Activated B cell treated with CpG ODN at 0.5 μM for 24 hours (primary cell): ENCODE results near the gene LILRA5. TPM values are rescaled to one million over a fixed set of nuclear protein-coding genes. Genes with fewer than 3 reads are reported as not detected.

Source experiments
- ATAC-seq: fragments of 200-7000 bp; cut with Tn5 transposase; one replicate; pipeline ENCODE4 v1.10.0; 2021; ENCODE audit warnings: low read depth, mild to moderate bottlenecking, moderate library complexity
- CTCF ChIA-PET: fragments of 350-600 bp; sonication (Branson Sonifier 250); formaldehyde crosslinking; loops from one replicate; lab custom pipeline; 2021; ENCODE audit warnings: antibody characterized with exemption; lab: Charles Lee
- POLR2A ChIA-PET: fragments of 350-600 bp; sonication (Branson Sonifier 250); formaldehyde crosslinking; loops from one replicate; lab custom pipeline; 2021; ENCODE audit warnings: antibody characterized with exemption; lab: Charles Lee
- DNase-seq: peaks from one replicate; pipeline ENCODE4 v3.0.0; 2022
- H3K27ac Mint-ChIP-seq: one replicate; pipeline ENCODE4 v1.8.0; 2020; ENCODE audit warnings: mixed read lengths
- H3K27me3 Mint-ChIP-seq: one replicate; pipeline ENCODE4 v1.8.0; 2021; ENCODE audit warnings: mixed read lengths
- H3K36me3 Mint-ChIP-seq: one replicate; pipeline ENCODE4 v1.8.0; 2021; ENCODE audit warnings: low read depth, mixed read lengths
- H3K4me1 Mint-ChIP-seq: one replicate; pipeline ENCODE4 v1.8.0; 2021; ENCODE audit warnings: mixed read lengths
- H3K4me3 Mint-ChIP-seq: one replicate; pipeline ENCODE4 v1.8.0; 2020; ENCODE audit warnings: mild to moderate bottlenecking, mixed read lengths
- H3K9me3 Mint-ChIP-seq: one replicate; pipeline ENCODE4 v1.8.0; 2020; ENCODE audit warnings: mixed read lengths
- CTCF ChIP-seq: fragments of 200-600 bp; IDR thresholded peaks from one replicate; pipeline ENCODE4 v1.8.0; 2022; ENCODE audit warnings: antibody characterized with exemption, mild to moderate bottlenecking
- intact Hi-C: fragments of 100-400 bp; cut with micrococcal nuclease; formaldehyde crosslinking; loops from one replicate; pipeline ENCODE4 v1.15.1; 2024
- total RNA-seq: library from RNA; stranded (reverse); gene quantifications from 2 replicates; pipeline ENCODE4 v1.2.3, GENCODE V29; 2022

The LILRA5 gene
- total RNA-seq, 1 donor from 2014 or later: 1.3 TPM

- Mint-ChIP-seq H3K4me3 (peak overlapping the region; percentile 81), H3K36me3 (peaks cover 1% of the 10 kb centered on the region), H3K4me1 (peaks cover 89% of the 10 kb centered on the region), H3K27ac (peak overlapping the region; percentile 91), H3K27me3 (peaks cover 4% of the 10 kb centered on the region), H3K9me3 (no peaks in the 10 kb centered on the region)
- TF ChIP-seq CTCF: no peak
- intact Hi-C loops: no loop called here
- CTCF ChIA-PET: interaction anchor here (1.1 to 1.4 kb wide), 4 partner anchors 16 to 24 kb away, joined by 3 to 5 read pairs (median 4); no protein-coding TSS in a partner anchor
- DNase-seq (peak; percentile 42), ATAC-seq (peak; percentile 94)
- POLR2A ChIA-PET: interaction anchor here (0.6 to 3.8 kb wide), 16 partner anchors 8 to 187 kb away, joined by 3 to 21 read pairs (median 6); partner anchors contain the start of genes LAIR1, LENG1 and LILRA5
Measured at GRCh38 chr19:54345938-54346386, 33.0 kb upstream of the LILRA5 start.

GRCh38 chr19:54343868-54344267, 30.9 kb upstream of the LILRA5 start:
- peaks cover 2% of the 10 kb centered on the region for H3K27me3 Mint-ChIP-seq
- peaks cover 1% of the 10 kb centered on the region for H3K36me3 Mint-ChIP-seq
- ChIA-PET POLR2A (interaction anchor here (3.8 kb wide), 1 partner anchor 10 kb away, joined by 21 read pairs; no protein-coding TSS in a partner anchor), CTCF (no interaction called here)
- peak overlapping the region; percentile 15 for H3K4me3 Mint-ChIP-seq
- DNase-seq (no peak), ATAC-seq (no peak)
- intact Hi-C loops: no loop called here
- peaks cover 98% of the 10 kb centered on the region for H3K4me1 Mint-ChIP-seq
- TF ChIP-seq CTCF: no peak
- no peaks in the 10 kb centered on the region for H3K9me3 Mint-ChIP-seq
- H3K27ac Mint-ChIP-seq: peak overlapping the region; percentile 72

- ChIA-PET CTCF (interaction anchor here (0.9 kb wide), 1 partner anchor 11 kb away, joined by 4 read pairs; no protein-coding TSS in a partner anchor), POLR2A (interaction anchor here (0.6 to 4.3 kb wide), 4 partner anchors 9 to 106 kb away, joined by 3 to 21 read pairs (median 8); no protein-coding TSS in a partner anchor)
- no peak overlapping the region for H3K4me3 Mint-ChIP-seq
- peaks cover 90% of the 10 kb centered on the region for H3K4me1 Mint-ChIP-seq
- no peak for TF ChIP-seq CTCF
- no peak for DNase-seq
- no peaks in the 10 kb centered on the region for H3K9me3 Mint-ChIP-seq
- no peak for ATAC-seq
- H3K27ac Mint-ChIP-seq: peak overlapping the region; percentile 19
- intact Hi-C loops: no loop called here
- H3K27me3 Mint-ChIP-seq: no peaks in the 10 kb centered on the region
- peaks cover 5% of the 10 kb centered on the region for H3K36me3 Mint-ChIP-seq
Measured at GRCh38 chr19:54341295-54341694, 28.3 kb upstream of the LILRA5 start.

- peak; percentile 86 for ATAC-seq
- ChIA-PET POLR2A (interaction anchor here (0.5 to 4.3 kb wide), 7 partner anchors 12 to 1004 kb away, joined by 3 to 21 read pairs (median 6); partner anchors contain the start of gene MBOAT7), CTCF (interaction anchor here (0.9 to 2.5 kb wide), 4 partner anchors 11 to 74 kb away, joined by 3 to 7 read pairs (median 4); no protein-coding TSS in a partner anchor)
- no peak for TF ChIP-seq CTCF
- peaks cover 10% of the 10 kb centered on the region for H3K36me3 Mint-ChIP-seq
- no peaks in the 10 kb centered on the region for H3K9me3 Mint-ChIP-seq
- no peaks in the 10 kb centered on the region for H3K27me3 Mint-ChIP-seq
- DNase-seq: peak; percentile 56
- H3K27ac Mint-ChIP-seq: peak overlapping the region; percentile 89
- intact Hi-C loops: loop anchor here (1.0 kb wide), 2 partner anchors 11 to 13 kb away; no protein-coding TSS in a partner anchor
- peaks cover 84% of the 10 kb centered on the region for H3K4me1 Mint-ChIP-seq
- H3K4me3 Mint-ChIP-seq: peak overlapping the region; percentile 66
Measured at GRCh38 chr19:54339646-54340358, 26.8 kb upstream of the LILRA5 start.

GRCh38 chr19:54338521-54338920, 25.6 kb upstream of the LILRA5 start:
- Mint-ChIP-seq H3K27me3 (no peaks in the 10 kb centered on the region), H3K9me3 (no peaks in the 10 kb centered on the region), H3K4me3 (peak overlapping the region; percentile 66), H3K36me3 (peaks cover 10% of the 10 kb centered on the region), H3K4me1 (peaks cover 82% of the 10 kb centered on the region), H3K27ac (peak overlapping the region; percentile 89)
- POLR2A ChIA-PET: interaction anchor here (0.5 to 4.3 kb wide), 2 partner anchors 11 to 1247 kb away, joined by 3 to 21 read pairs; no protein-coding TSS in a partner anchor
- no peak for ATAC-seq
- no peak for DNase-seq
- CTCF ChIA-PET: interaction anchor here (1.1 to 2.5 kb wide), 2 partner anchors 14 to 15 kb away, joined by 3 to 7 read pairs; no protein-coding TSS in a partner anchor
- TF ChIP-seq CTCF: no peak
- intact Hi-C loops: no loop called here
